Neural progenitor cell (in vitro differentiated cells): ENCODE measurements around the gene MCM8. TPM values are rescaled to one million over a fixed set of nuclear protein-coding genes. Genes with fewer than 3 reads are reported as not detected.

Experiments
- DNase-seq: peaks from one replicate; pipeline ENCODE4 v3.0.0-alpha.2; 2016; ENCODE audit warnings: low spot score
- H2AFZ ChIP-seq: fragments of 200-600 bp; sonication (generic); replicated peaks from 2 replicates; pipeline ENCODE4 v1.6.1; 2016; ENCODE audit warnings: antibody characterized with exemption
- H3F3A ChIP-seq: fragments of 200-600 bp; sonication (generic); 2 replicates; pipeline ENCODE4 v1.6.1; 2016; ENCODE audit warnings: antibody characterized with exemption, low read depth
- H3K27ac ChIP-seq: fragments of 200-600 bp; sonication (generic); 2 replicates; pipeline ENCODE4 v1.5.1; 2016; ENCODE audit warnings: mild to moderate bottlenecking
- H3K27me3 ChIP-seq: fragments of 200-600 bp; sonication (generic); 2 replicates; pipeline ENCODE4 v1.6.1; 2016; ENCODE audit warnings: mild to moderate bottlenecking, moderate library complexity
- H3K36me3 ChIP-seq: fragments of 200-600 bp; sonication (generic); 2 replicates; pipeline ENCODE4 v1.5.1; 2016
- H3K4me1 ChIP-seq: fragments of 200-600 bp; sonication (generic); 2 replicates; pipeline ENCODE4 v1.6.1; 2016; ENCODE audit warnings: mixed run types
- H3K4me2 ChIP-seq: fragments of 200-600 bp; sonication (generic); 2 replicates; pipeline ENCODE4 v1.6.1; 2016
- H3K4me3 ChIP-seq: fragments of 200-600 bp; sonication (generic); 2 replicates; pipeline ENCODE4 v1.5.1; 2016
- H3K79me2 ChIP-seq: fragments of 200-600 bp; sonication (generic); 2 replicates; pipeline ENCODE4 v1.6.1; 2016; ENCODE audit warnings: low read depth
- H3K9ac ChIP-seq: fragments of 200-600 bp; sonication (generic); 2 replicates; pipeline ENCODE4 v1.6.1; 2016
- H3K9me3 ChIP-seq: fragments of 200-600 bp; sonication (generic); 2 replicates; pipeline ENCODE4 v1.5.1; 2016; ENCODE audit warnings: low read depth
- H4K20me1 ChIP-seq: fragments of 200-600 bp; sonication (generic); 2 replicates; pipeline ENCODE4 v1.6.1; 2016; ENCODE audit warnings: low read depth
- H3K27ac Mint-ChIP-seq: 3 replicates; pipeline ENCODE4 v1.8.0; 2021; ENCODE audit warnings: mixed read lengths
- H3K27me3 Mint-ChIP-seq: 2 replicates; pipeline ENCODE4 v1.8.0; 2022; ENCODE audit warnings: low read depth, mild to moderate bottlenecking, inconsistent platforms, moderate library complexity, mixed read lengths; ENCODE audit not compliant: insufficient read depth
- H3K36me3 Mint-ChIP-seq: 3 replicates; pipeline ENCODE4 v1.8.0; 2021; ENCODE audit warnings: mixed read lengths
- H3K4me1 Mint-ChIP-seq: 3 replicates; pipeline ENCODE4 v1.8.0; 2021; ENCODE audit warnings: mixed read lengths
- H3K4me3 Mint-ChIP-seq: 3 replicates; pipeline ENCODE4 v1.8.0; 2021; ENCODE audit warnings: mild to moderate bottlenecking, moderate library complexity, mixed read lengths
- H3K9me3 Mint-ChIP-seq: 3 replicates; pipeline ENCODE4 v1.8.0; 2020; ENCODE audit warnings: mixed read lengths
- CTCF ChIP-seq: fragments of 200-600 bp; sonication (generic); IDR thresholded peaks from 2 replicates; pipeline ENCODE4 v1.5.1; 2017; ENCODE audit warnings: antibody characterized with exemption, mild to moderate bottlenecking
- EZH2 ChIP-seq: fragments of 200-600 bp; sonication (generic); IDR thresholded peaks from 2 replicates; pipeline ENCODE4 v1.6.1; 2017; ENCODE audit warnings: antibody characterized with exemption, mild to moderate bottlenecking, moderate library complexity
- EZH2phosphoT487 ChIP-seq: fragments of 200-600 bp; sonication (generic); IDR thresholded peaks from 2 replicates; pipeline ENCODE4 v1.6.1; 2017; ENCODE audit warnings: antibody characterized with exemption
- total RNA-seq: library from RNA; depleted of rRNA; stranded (reverse); fragments of >200 nt; gene quantifications from 2 replicates; pipeline ENCODE4 v1.2.3, GENCODE V29; 2015; ENCODE audit warnings: low replicate concordance

MCM8 gene
- total RNA-seq, 1 donor from 2014 or later, result 45.2 TPM

GRCh38 chr20:5975778-5976177, 25.3 kb downstream of the MCM8 start:
- H3K79me2 ChIP-seq, result no peaks in the 10 kb centered on the region
- H3K4me3 ChIP-seq, result no peak overlapping the region
- H3K27me3 Mint-ChIP-seq, result peaks cover 2% of the 10 kb centered on the region
- peaks cover 20% of the 10 kb centered on the region for H3K36me3 Mint-ChIP-seq
- no peak overlapping the region for H3K4me2 ChIP-seq
- H3K9ac ChIP-seq, result no peak overlapping the region
- H3K4me1 Mint-ChIP-seq, result no peaks in the 10 kb centered on the region
- no peak overlapping the region for H2AFZ ChIP-seq
- H3K9me3 ChIP-seq, result no peaks in the 10 kb centered on the region
- H3K4me3 Mint-ChIP-seq, result no peak overlapping the region
- no peak overlapping the region for H3K27ac ChIP-seq
- peaks cover 19% of the 10 kb centered on the region for H4K20me1 ChIP-seq
- TF ChIP-seq CTCF (no peak), EZH2phosphoT487 (no peak), EZH2 (no peak)
- no peak for DNase-seq
- H3K27me3 ChIP-seq, result peaks cover 10% of the 10 kb centered on the region
- H3K4me1 ChIP-seq, result no peaks in the 10 kb centered on the region
- H3F3A ChIP-seq, result no peaks in the 10 kb centered on the region
- peaks cover 5% of the 10 kb centered on the region for H3K36me3 ChIP-seq
- H3K9me3 Mint-ChIP-seq, result no peaks in the 10 kb centered on the region
- no peak overlapping the region for H3K27ac Mint-ChIP-seq

- no peak for DNase-seq
- H3F3A ChIP-seq, result no peaks in the 10 kb centered on the region
- Mint-ChIP-seq H3K27me3 (no peaks in the 10 kb centered on the region), H3K4me1 (no peaks in the 10 kb centered on the region), H3K9me3 (no peaks in the 10 kb centered on the region), H3K27ac (no peak overlapping the region), H3K36me3 (peaks cover 20% of the 10 kb centered on the region), H3K4me3 (no peak overlapping the region)
- TF ChIP-seq EZH2 (no peak), EZH2phosphoT487 (no peak)
- peaks cover 8% of the 10 kb centered on the region for H3K36me3 ChIP-seq
- no peak overlapping the region for H3K27ac ChIP-seq
- H3K27me3 ChIP-seq, result no peaks in the 10 kb centered on the region
- H3K9ac ChIP-seq, result no peak overlapping the region
- no peaks in the 10 kb centered on the region for H3K4me1 ChIP-seq
- peaks cover 4% of the 10 kb centered on the region for H4K20me1 ChIP-seq
- no peak overlapping the region for H3K4me2 ChIP-seq
- no peak overlapping the region for H2AFZ ChIP-seq
- H3K79me2 ChIP-seq, result no peaks in the 10 kb centered on the region
- H3K4me3 ChIP-seq, result no peak overlapping the region
- no peaks in the 10 kb centered on the region for H3K9me3 ChIP-seq
These were observed 26.8 kb downstream of the MCM8 start for GRCh38 chr20:5977223-5977622.

- no peaks in the 10 kb centered on the region for H3K9me3 Mint-ChIP-seq
- peaks cover 8% of the 10 kb centered on the region for H3K36me3 ChIP-seq
These were observed 27.5 kb downstream of the MCM8 start for GRCh38 chr20:5977975-5978374.

More at GRCh38 chr20:5977975-5978374, 27.5 kb downstream of the MCM8 start:
- TF ChIP-seq CTCF, result no peak
- TF ChIP-seq EZH2, result no peak
- TF ChIP-seq EZH2phosphoT487, result no peak
- Histone ChIP-seq H3K27ac (no peak overlapping the region), H3K27me3 (no peaks in the 10 kb centered on the region), H3K4me1 (no peaks in the 10 kb centered on the region), H2AFZ (no peak overlapping the region), H3K79me2 (no peaks in the 10 kb centered on the region), H3K9me3 (no peaks in the 10 kb centered on the region), H3K4me3 (no peak overlapping the region), H4K20me1 (no peaks in the 10 kb centered on the region), H3K4me2 (no peak overlapping the region), H3F3A (no peaks in the 10 kb centered on the region), H3K9ac (no peak overlapping the region)
- H3K36me3 Mint-ChIP-seq, result peaks cover 18% of the 10 kb centered on the region
- H3K4me1 Mint-ChIP-seq, result no peaks in the 10 kb centered on the region
- no peak overlapping the region for H3K4me3 Mint-ChIP-seq
- H3K27ac Mint-ChIP-seq, result no peak overlapping the region
- no peak for DNase-seq
- no peaks in the 10 kb centered on the region for H3K27me3 Mint-ChIP-seq
